SK-N-MC (cell line): ENCODE measurements around the gene DCAF17.

ENCODE experiments used
- DNase-seq: peaks from one replicate; pipeline ENCODE4 v3.0.0-alpha.2; 2011; ENCODE audit warnings: low read depth, low spot score
- H3K27ac ChIP-seq: fragments of 200-600 bp; sonication (generic); 2 replicates; pipeline ENCODE4 v1.5.1; 2016; ENCODE audit warnings: mixed run types
- H3K36me3 ChIP-seq: fragments of 200-600 bp; sonication (generic); 2 replicates; pipeline ENCODE4 v1.6.1; 2017; ENCODE audit warnings: antibody characterized with exemption, low read length, mixed read lengths; ENCODE audit not compliant: insufficient read depth
- H3K4me3 ChIP-seq: fragments of 200-600 bp; sonication (generic); 2 replicates; pipeline ENCODE4 v1.5.1; 2016
- H3K9ac ChIP-seq: fragments of 200-600 bp; sonication (generic); 2 replicates; pipeline ENCODE4 v1.8.0; 2017; ENCODE audit warnings: mixed run types, mixed read lengths; ENCODE audit not compliant: insufficient read length
- H3K9me3 ChIP-seq: fragments of 200-600 bp; sonication (generic); 2 replicates; pipeline ENCODE4 v1.6.1; 2017; ENCODE audit warnings: low read depth, mild to moderate bottlenecking, antibody characterized with exemption, low read length, moderate library complexity, mixed read lengths
- EZH2 ChIP-seq: fragments of 200-600 bp; sonication (generic); IDR thresholded peaks from one replicate; pipeline ENCODE4 v1.6.1; 2017; ENCODE audit warnings: antibody characterized with exemption
- FOXP2 ChIP-seq: optimal IDR thresholded peaks from 2 replicates; pipeline ENCODE3; 2011; ENCODE audit warnings: mild to moderate bottlenecking, moderate library complexity; ENCODE audit not compliant: insufficient read depth; ENCODE audit errors: extremely low read length, control extremely low read depth
- POLR2AphosphoS5 ChIP-seq: IDR thresholded peaks from 2 replicates; pipeline ENCODE4 v1.6.1; 2012; ENCODE audit warnings: mild to moderate bottlenecking, low read depth, low read length, borderline replicate concordance

Gene DCAF17

GRCh38 chr2:171434013-171434989 lies at the start of gene DCAF17:
TSS of gene DCAF17 (plus strand) at chr2:171434226. CDS start at chr2:171434578, 352 bp downstream.
- TF ChIP-seq EZH2 (no peak), POLR2AphosphoS5 (peak; percentile 85), FOXP2 (peak; percentile 63)
- Histone ChIP-seq H3K9me3 (peaks cover 7% of the 10 kb centered on the region; the same call in 1 of the 2 replicates), H3K9ac (peak within 1 kb of the TSS; percentile 94), H3K4me3 (peak within 1 kb of the TSS; percentile 87), H3K27ac (peak within 1 kb of the TSS; percentile 87), H3K36me3 (peaks cover 40% of the 10 kb centered on the region)
- DNase-seq = no peak

GRCh38 chr2:171386627-171387026 lies 47.4 kb upstream of the DCAF17 start:
- no peak for TF ChIP-seq POLR2AphosphoS5
- no peak for TF ChIP-seq FOXP2
- no peak for TF ChIP-seq EZH2
- no peak overlapping the region for H3K9ac ChIP-seq
- DNase-seq = no peak
- no peak overlapping the region for H3K4me3 ChIP-seq
- no peaks in the 10 kb centered on the region for H3K9me3 ChIP-seq
- no peaks in the 10 kb centered on the region for H3K36me3 ChIP-seq
- H3K27ac ChIP-seq = no peak overlapping the region

GRCh38 chr2:171387052-171387451 lies 47.0 kb upstream of the DCAF17 start:
- Histone ChIP-seq H3K27ac (no peak overlapping the region), H3K36me3 (no peaks in the 10 kb centered on the region), H3K4me3 (no peak overlapping the region), H3K9me3 (no peaks in the 10 kb centered on the region), H3K9ac (no peak overlapping the region)
- TF ChIP-seq FOXP2 = no peak
- no peak for DNase-seq

- H3K36me3 ChIP-seq = no peaks in the 10 kb centered on the region
- no peak overlapping the region for H3K27ac ChIP-seq
- no peak overlapping the region for H3K9ac ChIP-seq
- no peaks in the 10 kb centered on the region for H3K9me3 ChIP-seq
- H3K4me3 ChIP-seq = no peak overlapping the region
- no peak for TF ChIP-seq FOXP2
- TF ChIP-seq POLR2AphosphoS5 = no peak
- no peak for TF ChIP-seq EZH2
- DNase-seq = no peak
Measured at GRCh38 chr2:171389325-171389724, 44.7 kb upstream of the DCAF17 start.

GRCh38 chr2:171389780-171390179 lies 44.2 kb upstream of the DCAF17 start:
- no peak for DNase-seq
- Histone ChIP-seq H3K4me3 (no peak overlapping the region), H3K27ac (no peak overlapping the region), H3K9ac (no peak overlapping the region), H3K9me3 (no peaks in the 10 kb centered on the region), H3K36me3 (no peaks in the 10 kb centered on the region)
- TF ChIP-seq FOXP2 (no peak), POLR2AphosphoS5 (no peak), EZH2 (no peak)

GRCh38 chr2:171390941-171391516 lies 43.0 kb upstream of the DCAF17 start:
- TF ChIP-seq FOXP2 = no peak
- TF ChIP-seq EZH2 = no peak
- no peak for TF ChIP-seq POLR2AphosphoS5
- Histone ChIP-seq H3K36me3 (no peaks in the 10 kb centered on the region), H3K4me3 (no peak overlapping the region), H3K27ac (no peak overlapping the region), H3K9ac (no peak overlapping the region), H3K9me3 (no peaks in the 10 kb centered on the region)
- no peak for DNase-seq

GRCh38 chr2:171391532-171391931 lies 42.5 kb upstream of the DCAF17 start:
- Histone ChIP-seq H3K4me3 (no peak overlapping the region), H3K36me3 (no peaks in the 10 kb centered on the region), H3K27ac (no peak overlapping the region), H3K9me3 (no peaks in the 10 kb centered on the region), H3K9ac (no peak overlapping the region)
- no peak for TF ChIP-seq EZH2
- no peak for TF ChIP-seq POLR2AphosphoS5
- no peak for TF ChIP-seq FOXP2
- no peak for DNase-seq

GRCh38 chr2:171393487-171393886 lies 40.5 kb upstream of the DCAF17 start:
- Histone ChIP-seq H3K27ac (no peak overlapping the region), H3K4me3 (no peak overlapping the region), H3K9ac (no peak overlapping the region), H3K36me3 (peaks cover 6% of the 10 kb centered on the region), H3K9me3 (peaks cover 8% of the 10 kb centered on the region; the same call in 1 of the 2 replicates)
- no peak for DNase-seq
- TF ChIP-seq POLR2AphosphoS5 (no peak), EZH2 (no peak), FOXP2 (no peak)

GRCh38 chr2:171394164-171394740 lies 39.8 kb upstream of the DCAF17 start:
- H3K9me3 ChIP-seq = peaks cover 8% of the 10 kb centered on the region; the same call in 1 of the 2 replicates
- no peak overlapping the region for H3K9ac ChIP-seq
- H3K27ac ChIP-seq = no peak overlapping the region
- no peak for DNase-seq
- no peak overlapping the region for H3K4me3 ChIP-seq
- TF ChIP-seq FOXP2 (no peak), POLR2AphosphoS5 (no peak), EZH2 (no peak)
- peaks cover 6% of the 10 kb centered on the region for H3K36me3 ChIP-seq
